Peyer's patch (tissue), 4 donors: ENCODE results near the gene DDOST. TPM values are rescaled to one million over a fixed set of nuclear protein-coding genes. Genes with fewer than 3 reads are reported as not detected.

Experiments
- DNase-seq, 3 donors: peaks; one replicate each; pipeline ENCODE4 v3.0.0-alpha.2; 2017 to 2019
- H3K27ac ChIP-seq, 4 donors: fragments of 200-600 bp; sonication (generic); one replicate each; pipeline ENCODE4 v1.5.1; 2016 to 2019
- H3K27me3 ChIP-seq, 2 donors: fragments of 200-600 bp; sonication (generic); one replicate each; pipeline ENCODE4 v1.5.1; 2019
- H3K36me3 ChIP-seq, 3 donors: fragments of 200-600 bp; sonication (generic); one replicate each; pipeline ENCODE4 v1.5.1; 2016 to 2019
- H3K4me1 ChIP-seq, 4 donors: fragments of 200-600 bp; sonication (generic); one replicate each; pipeline ENCODE4 v1.5.1; 2016 to 2019
- H3K4me3 ChIP-seq, 4 donors: fragments of 200-600 bp; sonication (generic); 1 replicate in 3 of 4; 2 replicates in 1 of 4; pipeline ENCODE4 v1.5.1; 2016 to 2019; ENCODE audit warnings: mild to moderate bottlenecking in 1 of 4
- H3K9me3 ChIP-seq, 4 donors: fragments of 200-600 bp; sonication (generic); one replicate each; pipeline ENCODE4 v1.5.1; 2016 to 2019; ENCODE audit warnings: mild to moderate bottlenecking in 1 of 4
- CTCF ChIP-seq, 6 experiments: fragments of 450-650 bp in 4 of 6; fragments of 200-600 bp in 2 of 6; sonication (generic) in 1 of 6; IDR thresholded peaks; one replicate each; pipeline ENCODE4 v1.5.1; 2017 to 2019; ENCODE audit warnings: antibody characterized with exemption in 6 of 6, mild to moderate bottlenecking in 3 of 6, moderate library complexity in 1 of 6
- POLR2A ChIP-seq, 2 donors: fragments of 450-650 bp; IDR thresholded peaks; one replicate each; pipeline ENCODE4 v1.5.1; 2017; ENCODE audit warnings: antibody characterized with exemption in 2 of 2, mild to moderate bottlenecking in 2 of 2, moderate library complexity in 2 of 2
- total RNA-seq, 4 donors: library from RNA; depleted of rRNA; stranded (reverse); fragments of >200 nt; gene quantifications; one replicate each; pipeline ENCODE4 v1.1.0, GENCODE V29; 2016

The DDOST gene
- total RNA-seq, 4 donors from 2014 or later = 44.6 to 145 (median 126) TPM

GRCh38 chr1:20706841-20707240, 45.7 kb upstream of the DDOST start:
- Histone ChIP-seq H3K4me3 (no peak overlapping the region), H3K36me3 (no peaks in the 10 kb centered on the region), H3K27me3 (no peaks in the 10 kb centered on the region), H3K27ac (no peak overlapping the region), H3K4me1 (no peaks in the 10 kb centered on the region), H3K9me3 (no peaks in the 10 kb centered on the region)
- no peak for DNase-seq
- TF ChIP-seq CTCF (IDR thresholded peaks at IDR 0.05) = no peak
- no peak for TF ChIP-seq POLR2A (IDR thresholded peaks at IDR 0.05)

GRCh38 chr1:20705203-20705755, 44.1 kb upstream of the DDOST start:
- H3K4me1 ChIP-seq = no peaks in the 10 kb centered on the region
- H3K4me3 ChIP-seq = no peak overlapping the region

GRCh38 chr1:20704390-20705202, 43.4 kb upstream of the DDOST start:
- H3K27me3 ChIP-seq = no peaks in the 10 kb centered on the region
- no peak for DNase-seq
- H3K4me3 ChIP-seq = no peak overlapping the region
- H3K9me3 ChIP-seq = no peaks in the 10 kb centered on the region
- H3K36me3 ChIP-seq = no peaks in the 10 kb centered on the region
- no peak overlapping the region for H3K27ac ChIP-seq
- no peaks in the 10 kb centered on the region for H3K4me1 ChIP-seq
- no peak for TF ChIP-seq CTCF (IDR thresholded peaks at IDR 0.05)
- TF ChIP-seq POLR2A (IDR thresholded peaks at IDR 0.05) = no peak

More at GRCh38 chr1:20705203-20705755, 44.1 kb upstream of the DDOST start:
- Histone ChIP-seq H3K9me3 (no peaks in the 10 kb centered on the region), H3K27ac (no peak overlapping the region), H3K36me3 (no peaks in the 10 kb centered on the region), H3K27me3 (no peaks in the 10 kb centered on the region)
- TF ChIP-seq CTCF (IDR thresholded peaks at IDR 0.05) (no peak), POLR2A (IDR thresholded peaks at IDR 0.05) (no peak)
- no peak for DNase-seq

- DNase-seq = no peak
- H3K9me3 ChIP-seq = no peaks in the 10 kb centered on the region
- no peaks in the 10 kb centered on the region for H3K4me1 ChIP-seq
- no peak overlapping the region for H3K4me3 ChIP-seq
- H3K27ac ChIP-seq = no peak overlapping the region
- H3K36me3 ChIP-seq = no peaks in the 10 kb centered on the region
- TF ChIP-seq POLR2A (IDR thresholded peaks at IDR 0.05) (no peak), CTCF (IDR thresholded peaks at IDR 0.05) (no peak)
- no peaks in the 10 kb centered on the region for H3K27me3 ChIP-seq
These were observed 42.1 kb upstream of the DDOST start for GRCh38 chr1:20703124-20703756.

- TF ChIP-seq POLR2A (IDR thresholded peaks at IDR 0.05) (no peak), CTCF (IDR thresholded peaks at IDR 0.05) (no peak)
These were observed 41.2 kb upstream of the DDOST start for GRCh38 chr1:20702416-20702815.

More at GRCh38 chr1:20702416-20702815, 41.2 kb upstream of the DDOST start:
- no peak overlapping the region for H3K27ac ChIP-seq
- H3K9me3 ChIP-seq = no peaks in the 10 kb centered on the region
- DNase-seq = no peak
- H3K36me3 ChIP-seq = no peaks in the 10 kb centered on the region
- H3K27me3 ChIP-seq = no peaks in the 10 kb centered on the region
- H3K4me3 ChIP-seq = no peak overlapping the region
- peaks cover 0 to 2% (median 0%) of the 10 kb centered on the region in 4 donors for H3K4me1 ChIP-seq
